ENCODE measurements around the gene UGT1A4.
"Not testable (repeated sequence)": the region's sequence is repeated elsewhere in the genome, so short reads cannot be mapped to it uniquely, and the experiment has no call there.

UGT1A4 gene

DNA sequence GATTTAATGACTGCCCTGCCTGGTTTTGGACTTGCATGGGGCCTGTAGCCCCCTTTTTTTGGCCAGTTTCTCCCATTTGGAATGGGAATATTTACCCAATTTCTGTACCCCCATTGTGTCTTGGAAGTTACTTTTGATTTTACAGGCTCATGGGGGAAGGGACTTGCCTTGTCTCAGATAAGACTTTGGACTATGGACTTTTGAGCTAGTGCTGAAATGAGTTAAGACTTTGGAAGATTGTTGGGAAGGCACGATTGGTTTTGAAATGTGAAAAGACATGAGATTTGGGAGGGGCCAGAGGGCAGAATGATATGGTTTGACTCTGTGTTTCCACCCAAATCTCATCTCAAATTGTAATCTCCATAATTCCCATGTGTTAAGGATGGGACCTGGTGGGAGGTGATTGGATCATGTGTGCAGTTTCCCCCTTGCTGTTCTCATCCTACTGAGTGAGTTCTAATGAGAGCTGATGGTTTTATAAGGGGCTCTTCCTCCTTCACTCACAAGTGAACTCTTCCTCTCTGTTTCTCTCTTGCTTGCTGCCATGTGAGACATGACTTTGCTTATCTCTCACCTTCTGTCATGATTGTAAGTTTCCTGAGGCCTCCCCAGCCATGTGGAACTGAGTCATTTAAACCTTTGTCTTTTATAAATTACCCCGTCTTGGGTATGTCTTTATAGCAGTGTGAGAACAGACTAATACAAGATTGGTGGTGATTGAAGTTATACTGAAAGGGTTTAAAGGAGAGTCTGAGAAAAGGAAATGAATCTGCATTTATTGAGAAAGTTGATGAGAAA, 32.9 kb downstream of the UGT1A4 start:
- DNase-seq, result not testable (repeated sequence)

GRCh38 chr2:233754872-233755611, 36.5 kb downstream of the UGT1A4 start:
- DNase-seq, result no peak

- DNase-seq, result no peak
Measured at GRCh38 chr2:233756429-233757081, 38.0 kb downstream of the UGT1A4 start.

- DNase-seq, result no peak
Measured at GRCh38 chr2:233758141-233758540, 39.6 kb downstream of the UGT1A4 start.

- DNase-seq, result no peak
Measured at GRCh38 chr2:233758849-233759248, 40.3 kb downstream of the UGT1A4 start.

DNA sequence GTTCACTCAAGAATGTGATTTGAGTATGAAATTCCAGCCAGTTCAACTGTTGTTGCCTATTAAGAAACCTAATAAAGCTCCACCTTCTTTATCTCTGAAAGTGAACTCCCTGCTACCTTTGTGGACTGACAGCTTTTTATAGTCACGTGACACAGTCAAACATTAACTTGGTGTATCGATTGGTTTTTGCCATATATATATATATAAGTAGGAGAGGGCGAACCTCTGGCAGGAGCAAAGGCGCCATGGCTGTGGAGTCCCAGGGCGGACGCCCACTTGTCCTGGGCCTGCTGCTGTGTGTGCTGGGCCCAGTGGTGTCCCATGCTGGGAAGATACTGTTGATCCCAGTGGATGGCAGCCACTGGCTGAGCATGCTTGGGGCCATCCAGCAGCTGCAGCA, 41.5 kb downstream of the UGT1A4 start, which contains the start of gene UGT1A1:
Gene UGT1A1 (plus strand): TSS at position 228 of the 400 bp plus-strand sequence. CDS start 18 bp downstream, at position 246.
- DNase-seq, result no peak

DNA sequence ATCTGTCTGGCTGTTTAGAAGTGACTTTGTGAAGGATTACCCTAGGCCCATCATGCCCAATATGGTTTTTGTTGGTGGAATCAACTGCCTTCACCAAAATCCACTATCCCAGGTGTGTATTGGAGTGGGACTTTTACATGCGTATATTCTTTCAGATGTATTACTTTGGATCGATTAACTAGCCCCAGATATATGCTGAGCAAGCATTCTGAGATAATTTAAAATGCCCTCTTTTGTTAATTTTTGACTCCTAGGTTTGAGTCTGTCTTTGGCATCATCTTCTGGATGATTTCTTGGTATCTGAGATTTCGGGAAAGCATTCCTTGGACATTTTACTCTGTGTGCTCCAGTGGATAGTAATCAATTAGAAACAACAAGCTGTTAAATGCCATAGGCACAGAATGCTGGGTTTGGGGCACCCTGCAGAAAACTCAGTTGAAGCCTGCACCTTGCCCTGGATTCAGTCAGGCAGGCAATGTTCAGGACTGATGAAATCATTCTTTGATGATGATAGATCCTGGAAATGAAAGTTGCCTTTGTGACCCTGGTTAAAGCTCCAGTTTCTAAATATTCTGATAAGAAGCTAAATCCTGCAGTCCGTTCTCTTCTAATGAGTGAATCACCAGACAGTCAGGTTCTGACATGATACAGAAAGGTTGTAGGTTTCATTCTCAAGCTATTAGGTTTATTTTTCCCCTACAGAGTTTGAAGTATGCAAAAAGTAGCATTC, 42.7 kb downstream of the UGT1A4 start:
- DNase-seq, result no peak

- DNase-seq, result no peak
Measured at GRCh38 chr2:233764264-233764663, 45.7 kb downstream of the UGT1A4 start.

- DNase-seq, result no peak
Measured at GRCh38 chr2:233764761-233765160, 46.2 kb downstream of the UGT1A4 start.

- no peak for DNase-seq
Measured at GRCh38 chr2:233766416-233766815, 47.9 kb downstream of the UGT1A4 start.

DNA sequence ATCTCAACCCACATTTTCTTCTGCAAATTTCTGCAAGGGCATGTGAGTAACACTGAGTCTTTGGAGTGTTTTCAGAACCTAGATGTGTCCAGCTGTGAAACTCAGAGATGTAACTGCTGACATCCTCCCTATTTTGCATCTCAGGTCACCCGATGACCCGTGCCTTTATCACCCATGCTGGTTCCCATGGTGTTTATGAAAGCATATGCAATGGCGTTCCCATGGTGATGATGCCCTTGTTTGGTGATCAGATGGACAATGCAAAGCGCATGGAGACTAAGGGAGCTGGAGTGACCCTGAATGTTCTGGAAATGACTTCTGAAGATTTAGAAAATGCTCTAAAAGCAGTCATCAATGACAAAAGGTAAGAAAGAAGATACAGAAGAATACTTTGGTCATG, 49.5 kb downstream of the UGT1A4 start:
- DNase-seq, result no peak

DNA sequence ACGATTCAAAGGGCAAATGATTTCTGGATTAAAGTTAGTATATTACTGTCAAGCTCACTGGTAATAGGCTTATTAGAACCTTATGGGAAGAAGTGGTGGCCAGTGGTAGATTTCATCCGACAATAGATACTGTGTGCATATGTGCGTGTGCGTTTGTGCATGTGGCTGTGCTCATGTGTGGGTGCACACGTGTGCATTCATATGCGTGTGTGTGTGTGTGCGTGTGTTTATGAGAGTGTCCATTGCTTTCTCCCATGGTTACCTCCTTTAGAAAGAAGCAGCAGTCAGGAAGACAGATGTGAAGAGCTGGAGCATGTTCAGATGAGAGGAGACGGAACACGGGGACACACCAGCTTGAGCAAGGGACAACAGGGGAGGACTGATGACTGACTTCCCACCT, 50.7 kb downstream of the UGT1A4 start:
- DNase-seq, result no peak

DNA sequence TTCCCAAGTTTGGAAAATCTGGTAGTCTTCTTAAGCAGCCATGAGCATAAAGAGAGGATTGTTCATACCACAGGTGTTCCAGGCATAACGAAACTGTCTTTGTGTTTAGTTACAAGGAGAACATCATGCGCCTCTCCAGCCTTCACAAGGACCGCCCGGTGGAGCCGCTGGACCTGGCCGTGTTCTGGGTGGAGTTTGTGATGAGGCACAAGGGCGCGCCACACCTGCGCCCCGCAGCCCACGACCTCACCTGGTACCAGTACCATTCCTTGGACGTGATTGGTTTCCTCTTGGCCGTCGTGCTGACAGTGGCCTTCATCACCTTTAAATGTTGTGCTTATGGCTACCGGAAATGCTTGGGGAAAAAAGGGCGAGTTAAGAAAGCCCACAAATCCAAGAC, 53.6 kb downstream of the UGT1A4 start:
- no peak for DNase-seq

DNA sequence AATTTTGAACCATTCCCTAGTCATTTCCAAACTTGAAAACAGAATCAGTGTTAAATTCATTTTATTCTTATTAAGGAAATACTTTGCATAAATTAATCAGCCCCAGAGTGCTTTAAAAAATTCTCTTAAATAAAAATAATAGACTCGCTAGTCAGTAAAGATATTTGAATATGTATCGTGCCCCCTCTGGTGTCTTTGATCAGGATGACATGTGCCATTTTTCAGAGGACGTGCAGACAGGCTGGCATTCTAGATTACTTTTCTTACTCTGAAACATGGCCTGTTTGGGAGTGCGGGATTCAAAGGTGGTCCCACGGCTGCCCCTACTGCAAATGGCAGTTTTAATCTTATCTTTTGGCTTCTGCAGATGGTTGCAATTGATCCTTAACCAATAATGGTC, 54.0 kb downstream of the UGT1A4 start:
- DNase-seq, result no peak

DNA sequence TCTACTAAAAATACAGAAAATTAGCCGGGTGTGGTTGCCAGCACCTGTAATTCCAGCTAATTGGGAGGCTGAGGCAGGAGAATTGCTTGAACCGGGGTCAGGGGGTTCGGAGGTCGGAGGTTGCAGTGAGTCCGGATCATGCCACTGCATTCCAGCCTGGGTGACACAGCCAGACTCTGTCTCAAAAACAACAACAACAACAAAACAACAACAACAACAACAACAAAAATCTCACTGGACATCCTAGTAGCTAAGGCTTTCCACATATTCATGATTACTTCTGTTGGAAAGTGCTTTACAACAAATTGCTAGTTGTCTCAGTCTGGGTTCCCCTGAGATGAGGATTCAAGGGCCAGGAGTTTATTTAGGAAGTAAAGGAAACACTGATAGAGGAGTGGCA, 55.3 kb downstream of the UGT1A4 start:
- no peak for DNase-seq

- DNase-seq, result no peak
Measured at GRCh38 chr2:233775414-233775813, 56.9 kb downstream of the UGT1A4 start.

DNA sequence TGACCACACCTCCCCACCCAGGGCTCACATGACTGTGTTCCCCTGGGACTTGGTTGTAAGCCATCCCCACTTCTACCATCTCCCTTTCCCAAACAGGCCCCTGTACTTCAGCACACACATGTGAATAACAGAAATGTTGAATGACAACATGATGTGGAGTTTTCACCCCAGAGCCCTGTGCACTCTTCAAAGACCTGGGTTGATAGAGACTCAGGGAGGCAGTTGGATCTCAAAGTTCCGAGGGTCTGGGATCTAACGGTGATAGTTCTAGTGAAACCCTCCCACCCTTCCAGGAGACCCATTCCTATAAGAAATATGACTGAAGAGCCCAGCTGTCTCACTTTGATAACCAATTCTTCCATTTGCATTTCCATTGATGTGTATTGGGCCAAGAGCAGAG, 59.5 kb downstream of the UGT1A4 start, which contains the start of gene MROH2A:
Gene MROH2A (plus strand): TSS at position 301 of the 400 bp plus-strand sequence. CDS start 1,029 bp downstream, outside the sequence.
- no peak for DNase-seq

- no peak for DNase-seq
Measured at GRCh38 chr2:233779722-233780121, 61.2 kb downstream of the UGT1A4 start.

- no peak for DNase-seq
Measured at GRCh38 chr2:233780771-233781170, 62.2 kb downstream of the UGT1A4 start.

DNA sequence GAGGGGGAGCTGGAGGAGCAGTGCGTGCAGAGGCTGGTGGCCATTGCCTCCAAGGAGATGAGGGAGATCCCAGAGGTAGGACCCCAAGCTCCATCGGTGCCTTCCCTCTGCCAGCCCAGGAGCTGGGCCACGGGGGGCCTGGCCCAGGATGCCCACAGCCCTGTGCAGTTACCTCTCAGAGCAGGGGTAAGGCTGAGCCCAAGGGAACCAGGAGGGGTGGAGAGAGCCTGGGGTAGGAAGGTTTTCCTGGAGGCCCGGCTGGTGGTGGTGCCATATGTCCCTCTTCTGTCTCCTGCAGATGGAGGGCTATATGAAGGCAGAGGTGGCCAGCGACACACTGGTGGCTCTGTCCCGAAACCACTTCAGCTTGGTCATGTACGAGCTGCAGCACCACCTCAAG, 71.0 kb downstream of the UGT1A4 start:
- no peak for DNase-seq

GRCh38 chr2:233791151-233791882, 72.8 kb downstream of the UGT1A4 start:
- DNase-seq, result no peak

DNA sequence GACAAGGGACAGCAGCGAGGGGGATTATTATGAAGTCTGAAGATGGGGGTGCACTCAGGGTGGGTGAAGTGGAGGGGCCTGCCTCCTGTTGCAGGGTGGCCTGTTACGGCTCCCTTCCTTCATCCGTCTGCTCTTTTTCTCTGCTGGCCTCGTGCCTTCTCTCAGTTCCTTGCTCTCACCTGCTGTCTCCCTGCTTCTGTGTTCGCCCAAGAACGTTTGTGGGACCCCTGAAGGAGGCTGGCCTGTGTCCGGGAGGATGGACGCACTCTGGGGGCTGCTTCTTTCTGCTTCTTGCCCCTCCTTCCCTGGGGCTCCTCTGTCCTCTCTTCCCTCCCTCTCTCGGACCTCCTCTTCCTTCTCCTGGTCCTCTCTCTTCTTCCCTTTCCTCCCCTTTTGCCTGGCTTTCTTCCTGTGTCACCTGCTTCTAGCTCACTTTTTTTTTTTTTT, 73.4 kb downstream of the UGT1A4 start:
- DNase-seq, result no peak

Data from DMS79 (cell line).